HG03175 (cell line): Measurements from ENCODE around the gene XYLT1.

Experiments
- ATAC-seq: cut with Tn5 transposase; IDR thresholded peaks from one replicate; pipeline ENCODE4 v1.9.1; 2021; ENCODE audit warnings: mild to moderate bottlenecking, moderate library complexity; ENCODE audit not compliant: unreplicated experiment

XYLT1 gene

GRCh38 chr16:17168181-17168580 is 302.6 kb downstream of the XYLT1 start:
- ATAC-seq, result no peak

GRCh38 chr16:17166095-17166494 is 304.7 kb downstream of the XYLT1 start:
- ATAC-seq, result no peak

- no peak for ATAC-seq
These were observed 308.2 kb downstream of the XYLT1 start for GRCh38 chr16:17162560-17162959.

- ATAC-seq, result no peak
These were observed 309.8 kb downstream of the XYLT1 start for GRCh38 chr16:17160920-17161431.

GRCh38 chr16:17160285-17160853 is 310.4 kb downstream of the XYLT1 start:
- no peak for ATAC-seq

- no peak for ATAC-seq
These were observed 311.1 kb downstream of the XYLT1 start for GRCh38 chr16:17159617-17160016.

- no peak for ATAC-seq
These were observed 314.8 kb downstream of the XYLT1 start for GRCh38 chr16:17155936-17156335.

GRCh38 chr16:17155485-17155884 is 315.3 kb downstream of the XYLT1 start:
- ATAC-seq, result no peak

GRCh38 chr16:17154981-17155380 is 315.8 kb downstream of the XYLT1 start:
- no peak for ATAC-seq

GRCh38 chr16:17152311-17152710 is 318.4 kb downstream of the XYLT1 start:
- ATAC-seq, result no peak

GRCh38 chr16:17151335-17151734 is 319.4 kb downstream of the XYLT1 start:
- no peak for ATAC-seq

GRCh38 chr16:17149904-17150483 is 320.8 kb downstream of the XYLT1 start:
- no peak for ATAC-seq

- ATAC-seq, result no peak
These were observed 322.8 kb downstream of the XYLT1 start for GRCh38 chr16:17147942-17148341.

GRCh38 chr16:17145029-17145428 is 325.7 kb downstream of the XYLT1 start:
- no peak for ATAC-seq

- no peak for ATAC-seq
These were observed 326.3 kb downstream of the XYLT1 start for GRCh38 chr16:17144431-17144830.

GRCh38 chr16:17143546-17144419 is 327.0 kb downstream of the XYLT1 start:
- no peak for ATAC-seq

GRCh38 chr16:17138801-17139200 is 332.0 kb downstream of the XYLT1 start:
- ATAC-seq, result no peak

GRCh38 chr16:17135439-17135838 is 335.3 kb downstream of the XYLT1 start:
- ATAC-seq, result no peak

- ATAC-seq, result peak; percentile 77
These were observed 336.2 kb downstream of the XYLT1 start for GRCh38 chr16:17134586-17134985.

GRCh38 chr16:17133851-17134250 is 336.9 kb downstream of the XYLT1 start:
- ATAC-seq, result no peak

- ATAC-seq, result no peak
These were observed 339.4 kb downstream of the XYLT1 start for GRCh38 chr16:17131351-17131750.

GRCh38 chr16:17130733-17131132 is 340.0 kb downstream of the XYLT1 start:
- no peak for ATAC-seq
